ENCODE data around the gene FAU.

Gene FAU

GRCh38 chr11:65078151-65078550, 43.8 kb downstream of the FAU start:
- Histone ChIP-seq H3K4me1 (ENCODE audit: control insufficient read depth, insufficient read depth, low read length) (peaks cover 5% of the 10 kb centered on the region), H3K4me3 (ENCODE audit: low read depth, low read length) (no peak overlapping the region), H3K27me3 (ENCODE audit: control insufficient read depth, insufficient read depth, low read length) (no peaks in the 10 kb centered on the region), H3K9me3 (ENCODE audit: control insufficient read depth, insufficient read depth, low read length) (no peaks in the 10 kb centered on the region), H3K36me3 (ENCODE audit: control insufficient read depth, insufficient read depth, low read length) (peaks cover 40% of the 10 kb centered on the region), H3K9ac (ENCODE audit: low read depth, low read length) (no peak overlapping the region)

GRCh38 chr11:65077451-65077850, 44.5 kb downstream of the FAU start:
- Histone ChIP-seq H3K4me3 (ENCODE audit: low read depth, low read length) (no peak overlapping the region), H3K4me1 (ENCODE audit: control insufficient read depth, insufficient read depth, low read length) (no peaks in the 10 kb centered on the region), H3K36me3 (ENCODE audit: control insufficient read depth, insufficient read depth, low read length) (peaks cover 40% of the 10 kb centered on the region), H3K9ac (ENCODE audit: low read depth, low read length) (no peak overlapping the region), H3K9me3 (ENCODE audit: control insufficient read depth, insufficient read depth, low read length) (no peaks in the 10 kb centered on the region), H3K27me3 (ENCODE audit: control insufficient read depth, insufficient read depth, low read length) (no peaks in the 10 kb centered on the region)

- H3K9me3 ChIP-seq (ENCODE audit: control insufficient read depth, insufficient read depth, low read length): no peaks in the 10 kb centered on the region
- no peaks in the 10 kb centered on the region for H3K27me3 ChIP-seq (ENCODE audit: control insufficient read depth, insufficient read depth, low read length)
- H3K36me3 ChIP-seq (ENCODE audit: control insufficient read depth, insufficient read depth, low read length): peaks cover 18% of the 10 kb centered on the region
- H3K4me3 ChIP-seq (ENCODE audit: low read depth, low read length): no peak overlapping the region
- H3K4me1 ChIP-seq (ENCODE audit: control insufficient read depth, insufficient read depth, low read length): no peaks in the 10 kb centered on the region
- no peak overlapping the region for H3K9ac ChIP-seq (ENCODE audit: low read depth, low read length)
These were observed 49.3 kb downstream of the FAU start for GRCh38 chr11:65072631-65072966.

- Histone ChIP-seq H3K9ac (ENCODE audit: low read depth, low read length) (no peak overlapping the region), H3K9me3 (ENCODE audit: control insufficient read depth, insufficient read depth, low read length) (no peaks in the 10 kb centered on the region), H3K4me1 (ENCODE audit: control insufficient read depth, insufficient read depth, low read length) (peaks cover under 1% of the 10 kb centered on the region), H3K27me3 (ENCODE audit: control insufficient read depth, insufficient read depth, low read length) (no peaks in the 10 kb centered on the region), H3K4me3 (ENCODE audit: low read depth, low read length) (no peak overlapping the region), H3K36me3 (ENCODE audit: control insufficient read depth, insufficient read depth, low read length) (peaks cover 13% of the 10 kb centered on the region)
These were observed 49.9 kb downstream of the FAU start for GRCh38 chr11:65071907-65072630.

All from iPS-15b (cell line).